ENCODE results near the gene FLRT2.

FLRT2 gene

GRCh38 chr14:85533861-85534291 lies 3.9 kb downstream of the FLRT2 start:
- DNase-seq (ENCODE audit: low read depth): peak; percentile 30
- no peak for TF ChIP-seq CTCF (IDR thresholded peaks at IDR 0.05; ENCODE audit: insufficient read depth, low read depth, low read length, missing control alignments)
- H3K4me3 ChIP-seq (ENCODE audit: low read length): peak overlapping the region; percentile 88

GRCh38 chr14:85534458-85535293 lies 4.7 kb downstream of the FLRT2 start:
- peak; percentile 25 for DNase-seq (ENCODE audit: low read depth)
- no peak for TF ChIP-seq CTCF (IDR thresholded peaks at IDR 0.05; ENCODE audit: insufficient read depth, low read depth, low read length, missing control alignments)
- H3K4me3 ChIP-seq (ENCODE audit: low read length): peak overlapping the region; percentile 88

- H3K4me3 ChIP-seq (ENCODE audit: low read length): peak overlapping the region; percentile 88
- no peak for DNase-seq (ENCODE audit: low read depth)
- no peak for TF ChIP-seq CTCF (IDR thresholded peaks at IDR 0.05; ENCODE audit: insufficient read depth, low read depth, low read length, missing control alignments)
Measured at GRCh38 chr14:85535321-85535720, 5.4 kb downstream of the FLRT2 start.

- DNase-seq (ENCODE audit: low read depth): peak; percentile 62
- H3K4me3 ChIP-seq (ENCODE audit: low read length): no peak overlapping the region
- peak; percentile 38 for TF ChIP-seq CTCF (IDR thresholded peaks at IDR 0.05; ENCODE audit: insufficient read depth, low read depth, low read length, missing control alignments)
Measured at GRCh38 chr14:85535991-85536832, 6.3 kb downstream of the FLRT2 start.

GRCh38 chr14:85536833-85537190 lies 6.9 kb downstream of the FLRT2 start:
- H3K4me3 ChIP-seq (ENCODE audit: low read length): no peak overlapping the region
- DNase-seq (ENCODE audit: low read depth): peak; percentile 18

GRCh38 chr14:85537526-85537925 lies 7.6 kb downstream of the FLRT2 start:
- no peak for DNase-seq (ENCODE audit: low read depth)
- H3K4me3 ChIP-seq (ENCODE audit: low read length): no peak overlapping the region
- no peak for TF ChIP-seq CTCF (IDR thresholded peaks at IDR 0.05; ENCODE audit: insufficient read depth, low read depth, low read length, missing control alignments)

More at GRCh38 chr14:85536833-85537190, 6.9 kb downstream of the FLRT2 start:
- no peak for TF ChIP-seq CTCF (IDR thresholded peaks at IDR 0.05; ENCODE audit: insufficient read depth, low read depth, low read length, missing control alignments)

All from epithelial cell of esophagus (primary cell).